Activated CD4-positive, alpha-beta T cell treated with anti-CD3 and anti-CD28 coated beads for 48 hours (primary cell): ENCODE data around the gene RGS6.

ENCODE experiments used
- DNase-seq: peaks from one replicate; pipeline ENCODE4 v3.0.0-alpha.2; 2020

Gene RGS6

GRCh38 chr14:72023128-72024042 is 91.2 kb downstream of the RGS6 start:
- DNase-seq: no peak

GRCh38 chr14:72024043-72024407 is 91.8 kb downstream of the RGS6 start:
- peak; percentile 63 for DNase-seq

GRCh38 chr14:72024504-72024903 is 92.3 kb downstream of the RGS6 start:
- no peak for DNase-seq

- DNase-seq: no peak
Measured at GRCh38 chr14:72026536-72026935, 94.3 kb downstream of the RGS6 start.

GRCh38 chr14:72027061-72027460 is 94.8 kb downstream of the RGS6 start:
- DNase-seq: no peak

- no peak for DNase-seq
Measured at GRCh38 chr14:72033365-72033764, 101.1 kb downstream of the RGS6 start.

GRCh38 chr14:72040528-72040927 is 108.3 kb downstream of the RGS6 start:
- no peak for DNase-seq

GRCh38 chr14:72045271-72045670 is 113.0 kb downstream of the RGS6 start:
- DNase-seq: no peak

GRCh38 chr14:72045885-72046284 is 113.7 kb downstream of the RGS6 start:
- no peak for DNase-seq

- DNase-seq: peak; percentile 67
Measured at GRCh38 chr14:72049462-72049861, 117.2 kb downstream of the RGS6 start.

- no peak for DNase-seq
Measured at GRCh38 chr14:72052356-72052755, 120.1 kb downstream of the RGS6 start.

GRCh38 chr14:72053651-72054050 is 121.4 kb downstream of the RGS6 start:
- DNase-seq: no peak

GRCh38 chr14:72054911-72055310 is 122.7 kb downstream of the RGS6 start:
- no peak for DNase-seq

- DNase-seq: no peak
Measured at GRCh38 chr14:72057701-72058285, 125.6 kb downstream of the RGS6 start.

- DNase-seq: no peak
Measured at GRCh38 chr14:72060460-72060859, 128.2 kb downstream of the RGS6 start.

- DNase-seq: no peak
Measured at GRCh38 chr14:72060917-72061316, 128.7 kb downstream of the RGS6 start.

- no peak for DNase-seq
Measured at GRCh38 chr14:72061718-72062117, 129.5 kb downstream of the RGS6 start.

GRCh38 chr14:72063761-72064282 is 131.6 kb downstream of the RGS6 start:
- no peak for DNase-seq

GRCh38 chr14:72064501-72064900 is 132.3 kb downstream of the RGS6 start:
- DNase-seq: no peak

GRCh38 chr14:72070458-72070857 is 138.2 kb downstream of the RGS6 start:
- no peak for DNase-seq

GRCh38 chr14:72075649-72076334 is 143.6 kb downstream of the RGS6 start:
- no peak for DNase-seq

- DNase-seq: no peak
Measured at GRCh38 chr14:72081137-72081536, 148.9 kb downstream of the RGS6 start.

- DNase-seq: no peak
Measured at GRCh38 chr14:72084935-72085334, 152.7 kb downstream of the RGS6 start.

GRCh38 chr14:72089625-72090024 is 157.4 kb downstream of the RGS6 start:
- no peak for DNase-seq
